Measurements from ENCODE around the gene ARCN1.

Gene ARCN1

GRCh38 chr11:118640332-118641154 lies 68.3 kb downstream of the ARCN1 start:
- no peak for DNase-seq

GRCh38 chr11:118641397-118642019 lies 69.3 kb downstream of the ARCN1 start:
- no peak for DNase-seq

- no peak for DNase-seq
Measured at GRCh38 chr11:118643142-118643994, 71.2 kb downstream of the ARCN1 start.

- DNase-seq, result no peak
Measured at GRCh38 chr11:118643995-118644345, 71.8 kb downstream of the ARCN1 start.

- no peak for DNase-seq
Measured at GRCh38 chr11:118644496-118644895, 72.3 kb downstream of the ARCN1 start.

GRCh38 chr11:118645066-118645715 lies 73.0 kb downstream of the ARCN1 start:
- no peak for DNase-seq

GRCh38 chr11:118646393-118646792 lies 74.2 kb downstream of the ARCN1 start:
- DNase-seq, result no peak

- DNase-seq, result no peak
Measured at GRCh38 chr11:118648291-118648690, 76.1 kb downstream of the ARCN1 start.

- no peak for DNase-seq
Measured at GRCh38 chr11:118649941-118650340, 77.7 kb downstream of the ARCN1 start.

- no peak for DNase-seq
Measured at GRCh38 chr11:118650366-118650765, 78.2 kb downstream of the ARCN1 start.

- no peak for DNase-seq
Measured at GRCh38 chr11:118651820-118652219, 79.6 kb downstream of the ARCN1 start.

All from NCI-H2227 treated with DMSO at 0.1 percent for 48 hours (cell line).